ENCODE measurements around the gene FREM2.

DNA sequence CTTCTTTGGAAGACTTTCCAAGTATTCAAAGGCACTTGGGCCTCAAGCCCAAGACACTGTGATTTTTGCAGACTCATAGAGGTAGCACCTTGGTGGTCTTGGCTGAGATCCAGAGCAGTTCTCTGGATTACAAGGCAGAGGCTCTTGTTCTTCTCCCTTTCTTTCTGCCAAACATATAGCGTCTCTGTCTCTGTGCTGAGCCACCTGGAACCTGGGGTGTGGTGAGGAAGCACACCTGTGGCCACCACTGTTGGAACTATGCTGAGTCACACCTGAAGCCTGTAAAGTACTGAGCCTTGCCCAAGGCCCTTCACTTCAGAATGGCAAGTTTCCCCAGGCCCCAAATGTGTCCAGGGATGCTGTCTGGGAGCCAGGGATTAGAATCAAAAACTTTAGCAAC, 127.5 kb downstream of the FREM2 start:
- TF ChIP-seq ZNF384 (IDR thresholded peaks at IDR 0.05) (no peak), SP1 (IDR thresholded peaks at IDR 0.05) (no peak), L3MBTL2 (conservative IDR thresholded peaks at IDR 0.05) (no peak), SUZ12 (IDR thresholded peaks at IDR 0.05) (no peak), ELF4 (IDR thresholded peaks at IDR 0.05) (no peak), FOXM1 (IDR thresholded peaks at IDR 0.05; ENCODE audit: borderline replicate concordance) (no peak), TARDBP (IDR thresholded peaks at IDR 0.05) (no peak), NFRKB (IDR thresholded peaks at IDR 0.05) (no peak), HDGF (IDR thresholded peaks at IDR 0.05; ENCODE audit: borderline replicate concordance) (no peak), FOXK2 (IDR thresholded peaks at IDR 0.05) (no peak), LEF1 (IDR thresholded peaks at IDR 0.05; ENCODE audit: borderline replicate concordance) (no peak)
- TF ChIP-seq, protein P1, sequence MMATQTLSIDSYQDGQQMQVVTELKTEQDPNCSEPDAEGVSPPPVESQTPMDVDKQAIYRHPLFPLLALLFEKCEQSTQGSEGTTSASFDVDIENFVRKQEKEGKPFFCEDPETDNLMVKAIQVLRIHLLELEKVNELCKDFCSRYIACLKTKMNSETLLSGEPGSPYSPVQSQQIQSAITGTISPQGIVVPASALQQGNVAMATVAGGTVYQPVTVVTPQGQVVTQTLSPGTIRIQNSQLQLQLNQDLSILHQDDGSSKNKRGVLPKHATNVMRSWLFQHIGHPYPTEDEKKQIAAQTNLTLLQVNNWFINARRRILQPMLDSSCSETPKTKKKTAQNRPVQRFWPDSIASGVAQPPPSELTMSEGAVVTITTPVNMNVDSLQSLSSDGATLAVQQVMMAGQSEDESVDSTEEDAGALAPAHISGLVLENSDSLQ (IDR thresholded peaks at IDR 0.05), result no peak
